Measurements from ENCODE around the gene RXRG.
"Not testable (repeated sequence)": the region's sequence is repeated elsewhere in the genome, so short reads cannot be mapped to it uniquely, and the experiment has no call there.

Gene RXRG

DNA sequence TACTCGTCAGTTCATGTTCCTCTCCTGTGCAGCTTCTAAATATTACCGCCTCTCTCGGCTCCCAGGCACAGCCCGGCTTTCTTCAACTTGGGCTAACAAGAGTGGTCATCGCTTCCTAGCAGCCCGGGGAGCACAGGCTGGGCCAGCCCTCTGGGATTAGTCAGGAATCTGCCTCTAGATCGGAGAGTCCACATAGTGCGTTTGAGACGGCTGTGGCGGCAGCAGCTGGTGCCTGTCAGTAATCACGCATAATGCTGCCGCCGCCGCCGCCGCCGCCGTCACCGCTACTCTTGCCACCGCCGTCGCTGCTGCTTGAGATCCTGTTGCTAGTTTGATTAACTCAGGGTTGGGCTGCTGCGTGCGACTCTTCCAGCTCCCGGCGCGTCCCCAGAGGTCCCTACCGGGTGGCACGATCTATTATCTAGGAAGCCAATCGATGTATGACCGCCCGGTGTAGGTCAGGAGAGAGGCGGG, at the start of gene RXRG:
Gene RXRG, minus strand, starts transcription at position 230 of the 474 bp plus-strand sequence. CDS start 233 bp downstream, outside the sequence.
- DNase-seq (ENCODE audit: low spot score) = no peak

DNA sequence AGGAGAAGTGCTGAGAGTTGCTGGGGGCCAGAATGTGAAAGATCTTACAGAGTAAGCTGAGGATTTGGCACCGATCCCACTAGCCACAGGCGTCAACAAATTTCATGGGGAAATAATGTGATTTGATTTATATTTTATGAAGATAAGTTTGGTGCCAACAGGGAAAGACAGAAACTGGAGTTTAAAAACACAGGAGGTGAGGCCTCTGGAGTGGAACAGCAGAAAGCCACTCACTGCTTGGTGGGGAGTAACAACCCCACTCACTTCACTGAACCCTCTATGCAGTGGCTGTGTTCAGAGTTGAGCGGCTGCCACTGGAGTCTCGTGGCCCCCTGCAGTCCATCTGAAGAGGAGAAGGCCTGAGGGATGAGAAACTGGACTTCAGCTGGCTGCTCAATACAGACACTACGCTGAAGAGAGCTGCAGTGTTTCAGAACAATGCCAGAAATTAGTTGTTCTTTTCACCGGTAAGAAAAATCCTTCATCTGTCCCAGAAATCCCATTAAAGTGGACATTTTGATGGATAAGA, 48.0 kb upstream of the RXRG start:
- DNase-seq (ENCODE audit: low spot score) = no peak

DNA sequence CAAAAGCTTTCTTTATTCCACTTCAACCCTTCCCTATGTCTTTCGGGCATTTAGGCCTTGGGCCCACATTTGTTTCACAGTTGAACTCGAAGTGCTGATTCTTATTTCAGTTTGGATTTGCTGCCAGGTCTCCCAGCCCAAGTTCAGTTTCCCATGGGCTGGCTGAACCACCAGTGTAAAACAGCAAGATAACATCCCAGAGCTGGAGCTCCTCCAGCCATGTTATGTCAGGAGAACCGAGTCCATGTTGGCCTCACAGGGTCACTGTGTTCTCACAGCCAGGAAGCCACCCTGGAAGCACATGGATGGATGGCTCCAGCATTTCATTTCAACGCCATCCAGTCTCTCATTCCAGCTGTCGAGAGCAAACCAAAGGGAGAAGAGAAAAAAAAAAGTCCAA, 45.2 kb upstream of the RXRG start:
- no peak for DNase-seq (ENCODE audit: low spot score)

DNA sequence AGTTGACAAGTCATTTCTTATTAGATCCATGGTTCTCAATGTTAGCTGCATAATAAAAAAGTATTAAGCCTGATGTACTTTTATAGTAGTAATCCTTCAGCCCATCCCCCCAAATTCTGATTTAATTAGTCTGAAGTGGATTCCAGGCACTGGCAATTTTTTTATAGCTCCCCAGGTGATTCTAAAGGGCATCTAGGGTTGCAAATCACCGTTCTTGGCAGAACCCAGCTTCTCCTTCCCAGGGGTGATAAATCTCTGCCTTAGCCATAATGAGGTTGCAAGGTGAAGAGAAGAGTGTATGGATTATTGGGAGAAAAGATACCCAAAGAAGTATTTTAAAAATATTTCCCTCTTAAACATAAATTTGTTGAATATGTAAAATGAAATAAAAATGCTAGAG, 43.0 kb upstream of the RXRG start:
- no peak for DNase-seq (ENCODE audit: low spot score)

DNA sequence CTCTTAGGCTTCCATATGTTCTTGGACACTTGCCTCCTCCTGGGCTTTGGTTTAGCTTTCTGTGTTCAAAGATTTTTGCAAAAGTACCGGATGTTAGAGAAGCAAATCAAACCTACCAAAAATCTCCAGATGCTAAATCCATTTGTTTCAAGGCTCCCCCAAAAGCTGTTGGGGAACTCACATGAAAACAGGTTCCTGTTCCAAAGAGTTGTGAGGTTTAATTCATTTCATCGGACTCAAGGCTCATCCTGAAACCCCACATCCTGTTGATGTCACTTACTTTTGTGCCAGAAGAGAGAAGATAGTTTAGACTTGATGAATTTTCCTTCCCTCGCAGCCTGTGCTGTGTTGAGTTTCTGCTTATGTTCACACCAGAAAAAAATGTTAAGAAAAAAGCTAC, 41.7 kb upstream of the RXRG start:
- DNase-seq (ENCODE audit: low spot score) = no peak

DNA sequence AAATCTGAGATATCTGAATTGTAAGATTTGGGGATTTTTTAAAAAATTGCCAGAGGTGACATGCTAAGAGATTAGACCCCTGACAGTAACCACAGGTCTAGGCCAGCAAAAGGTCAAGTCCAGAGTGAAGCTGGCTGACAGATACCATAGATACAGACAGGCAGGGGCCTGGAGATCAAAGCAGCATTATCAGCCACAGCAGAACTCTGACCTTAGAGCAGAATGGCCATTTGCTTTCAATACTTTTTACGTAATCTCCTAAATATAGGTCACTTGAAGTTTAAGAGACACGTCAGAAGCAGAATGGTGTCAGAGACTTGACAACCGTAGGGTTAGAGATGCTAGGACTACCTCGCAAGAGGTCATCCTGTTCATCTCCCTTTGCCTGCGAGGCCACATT, 40.8 kb upstream of the RXRG start:
- DNase-seq (ENCODE audit: low spot score) = no peak

DNA sequence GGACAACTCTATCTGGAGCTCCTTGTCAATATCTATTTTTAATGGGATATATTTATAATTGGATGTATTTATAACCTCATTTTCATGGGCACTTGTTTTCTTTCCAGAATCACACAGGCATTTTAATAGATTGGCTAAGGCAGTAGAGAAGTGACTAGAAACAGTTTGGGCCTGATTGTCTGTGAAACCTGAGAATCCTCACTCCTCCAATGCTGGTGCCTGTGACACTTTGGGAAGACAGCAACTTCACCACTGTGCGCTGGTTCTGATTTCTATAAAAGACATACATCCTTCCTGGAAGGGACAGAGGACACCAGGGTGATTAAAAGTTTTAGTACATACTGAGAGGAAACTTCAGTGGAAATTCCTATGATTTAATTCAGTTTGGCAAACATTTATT, 39.6 kb upstream of the RXRG start:
- no peak for DNase-seq (ENCODE audit: low spot score)

DNA sequence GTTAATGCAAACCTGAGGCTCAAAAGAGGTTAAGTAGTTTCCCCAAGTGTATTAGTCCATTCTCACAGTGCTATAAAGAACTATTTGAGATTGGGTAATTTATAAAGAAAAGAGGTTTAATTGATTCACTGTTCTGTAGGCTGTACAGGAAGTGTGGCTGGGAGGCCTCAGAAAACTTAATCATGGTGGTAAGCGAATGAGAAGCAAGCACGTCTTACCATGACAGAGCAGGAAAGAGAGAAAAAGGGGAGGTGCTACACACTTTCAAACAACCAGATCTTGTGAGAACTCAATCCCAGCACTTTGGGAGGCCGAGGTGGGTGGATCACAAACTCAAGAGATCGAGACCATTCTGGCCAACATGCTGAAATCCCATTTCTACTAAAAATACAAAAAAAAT, 38.5 kb upstream of the RXRG start:
- DNase-seq (ENCODE audit: low spot score) = no peak

DNA sequence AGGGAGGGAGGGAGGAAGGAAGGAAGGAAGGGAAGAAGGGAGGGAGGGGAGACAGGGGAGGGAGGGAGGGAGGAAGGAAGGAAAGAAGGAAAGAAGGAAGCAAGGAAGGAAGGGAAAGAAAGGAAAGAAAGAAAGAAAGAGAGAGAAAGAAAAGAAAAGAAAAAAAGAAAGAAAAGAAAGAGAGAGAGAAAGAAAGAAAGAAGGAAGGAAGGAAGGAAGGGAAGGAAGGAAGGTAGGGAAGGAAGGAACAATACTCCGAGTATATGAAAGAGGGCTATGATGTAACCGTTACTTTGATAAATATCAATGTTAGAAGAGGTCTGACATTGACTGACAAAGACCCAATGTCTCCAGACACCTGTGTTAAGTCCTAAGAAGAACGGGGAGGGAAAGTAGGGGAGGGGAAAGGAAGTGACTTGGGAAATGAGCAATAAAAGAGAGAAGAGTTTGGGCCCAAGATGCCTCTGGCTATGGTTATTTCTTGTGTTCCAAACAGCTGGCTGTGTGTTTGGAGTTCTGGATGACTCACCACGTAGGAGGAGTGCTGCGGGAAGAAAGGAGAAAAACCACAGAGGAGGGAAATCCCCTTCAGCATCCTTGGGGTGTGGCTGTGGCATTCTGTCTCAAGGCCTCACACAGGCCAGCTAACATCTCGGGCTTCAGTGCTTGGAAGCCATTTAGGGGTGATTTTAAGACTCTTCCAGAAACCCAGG, 37.0 kb upstream of the RXRG start:
- DNase-seq (ENCODE audit: low spot score) = peak; percentile 26

DNA sequence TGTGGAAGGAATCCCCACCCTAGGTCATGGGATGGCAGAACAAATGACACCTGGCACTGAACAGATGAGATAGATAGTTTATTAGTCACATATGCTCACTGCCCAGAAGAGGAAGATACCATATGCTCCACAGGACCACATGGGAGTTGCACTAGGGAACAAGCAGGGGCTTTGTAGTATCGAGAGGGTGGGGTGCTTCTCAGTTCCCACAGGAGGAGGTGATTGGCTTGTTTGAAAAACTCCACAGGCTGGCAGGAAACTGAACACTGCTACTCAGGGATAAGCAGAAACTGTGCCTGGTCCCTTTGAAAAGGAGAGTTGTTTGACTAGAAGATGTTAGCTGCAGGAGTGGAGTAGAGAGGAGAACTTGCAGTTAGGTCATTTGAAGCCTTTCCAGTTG, 31.9 kb upstream of the RXRG start:
- DNase-seq (ENCODE audit: low spot score) = no peak

DNA sequence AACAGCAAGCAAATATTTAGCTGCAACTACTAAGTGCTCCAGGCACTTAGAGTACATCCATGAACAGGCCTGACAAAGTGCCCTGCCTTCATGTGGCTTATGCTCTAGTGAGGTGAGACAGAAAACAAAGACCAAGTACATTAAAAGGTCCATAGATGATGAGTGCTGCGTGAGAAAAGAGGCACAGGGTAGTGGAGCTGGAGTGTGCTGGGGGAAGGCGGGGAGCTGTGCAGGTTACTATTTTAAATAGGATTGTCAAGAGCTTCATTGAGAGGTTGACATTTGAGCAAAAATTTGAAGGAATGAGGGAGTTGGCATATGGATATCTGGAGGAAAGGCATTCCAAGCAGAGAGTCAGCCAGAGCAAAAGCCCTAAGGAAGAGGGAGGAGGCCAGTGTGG, 29.3 kb upstream of the RXRG start:
- no peak for DNase-seq (ENCODE audit: low spot score)

DNA sequence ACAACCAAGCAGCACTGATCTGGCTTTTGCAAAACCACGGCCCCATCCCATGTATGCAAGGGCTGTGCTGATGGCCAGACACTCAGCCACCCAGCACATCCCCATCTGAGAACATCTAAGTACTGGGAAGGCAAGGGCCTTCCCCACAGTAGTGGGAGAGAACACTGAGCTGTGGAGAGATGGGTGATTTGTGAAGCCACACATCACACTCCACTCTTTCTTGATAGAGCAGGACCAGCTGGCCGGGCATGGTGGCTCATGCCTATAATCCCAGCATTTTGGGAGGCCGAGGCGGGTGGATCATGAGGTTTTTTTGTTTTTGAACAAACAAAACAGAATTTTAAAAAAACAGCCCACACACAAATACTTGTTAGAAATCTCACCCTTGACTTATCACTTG, 28.2 kb upstream of the RXRG start:
- DNase-seq (ENCODE audit: low spot score) = no peak

DNA sequence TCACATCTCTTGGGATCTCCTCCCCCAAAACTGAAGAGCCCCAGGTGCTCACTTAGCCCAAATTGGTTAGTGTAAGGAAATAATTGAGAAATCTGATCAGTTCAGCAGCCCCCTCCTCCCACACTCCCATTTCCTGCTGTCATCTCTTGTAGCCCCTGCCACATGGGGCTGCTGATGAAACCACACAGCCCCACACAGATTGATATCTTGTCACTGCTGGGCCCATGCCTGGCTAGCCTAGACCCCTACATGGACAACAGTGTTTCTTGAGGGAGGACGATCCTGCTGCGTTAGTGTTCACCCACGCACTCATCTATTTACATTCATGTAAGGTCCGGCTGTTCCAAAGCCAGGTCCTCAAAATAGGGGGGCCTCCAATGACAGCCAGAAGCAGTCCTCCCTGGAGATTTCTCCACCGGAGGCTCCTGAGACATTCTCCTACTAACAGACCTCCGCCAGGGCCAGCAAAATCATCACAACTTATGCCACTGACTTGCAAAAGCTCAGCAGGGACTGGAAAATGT, 23.9 kb upstream of the RXRG start:
- DNase-seq (ENCODE audit: low spot score) = no peak

DNA sequence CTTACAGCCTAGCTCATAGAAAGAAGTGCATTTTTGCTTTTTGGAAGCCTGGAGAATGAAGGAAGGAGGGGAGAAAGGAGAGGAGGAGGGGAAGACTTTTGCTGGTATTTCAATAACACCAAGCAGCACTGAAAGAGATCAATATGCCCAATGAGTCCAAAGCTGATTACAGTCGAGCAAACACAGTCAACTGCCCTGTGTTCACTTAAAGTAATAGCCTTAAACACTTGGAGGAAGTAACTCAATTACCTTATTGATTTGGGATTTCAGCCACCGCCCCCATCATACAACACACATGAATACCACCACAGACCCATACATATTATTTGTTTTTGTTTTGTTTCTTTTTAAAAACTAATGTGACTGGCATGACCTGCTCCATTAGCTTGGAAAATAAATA, 23.3 kb upstream of the RXRG start:
- DNase-seq (ENCODE audit: low spot score) = no peak

DNA sequence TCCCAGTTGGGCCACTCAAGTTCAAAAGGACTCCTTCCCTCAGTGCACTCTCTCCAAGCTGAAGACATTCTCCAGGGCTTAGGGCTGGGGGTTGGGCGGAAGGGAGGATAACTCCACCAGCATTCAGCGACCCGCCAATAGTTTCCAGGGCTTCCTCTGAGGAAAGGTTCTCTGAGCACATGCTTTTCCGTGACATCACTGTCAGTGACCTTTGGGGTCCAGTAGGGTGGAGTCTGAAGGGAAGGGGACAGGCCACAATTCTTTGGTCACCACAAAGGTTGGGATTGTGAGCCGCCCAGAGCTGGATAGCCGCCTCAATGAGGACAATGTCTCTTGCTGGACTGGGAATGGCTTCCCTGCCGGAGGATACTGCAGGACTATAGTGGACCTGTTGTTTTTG, 22.8 kb upstream of the RXRG start:
- no peak for DNase-seq (ENCODE audit: low spot score)

DNA sequence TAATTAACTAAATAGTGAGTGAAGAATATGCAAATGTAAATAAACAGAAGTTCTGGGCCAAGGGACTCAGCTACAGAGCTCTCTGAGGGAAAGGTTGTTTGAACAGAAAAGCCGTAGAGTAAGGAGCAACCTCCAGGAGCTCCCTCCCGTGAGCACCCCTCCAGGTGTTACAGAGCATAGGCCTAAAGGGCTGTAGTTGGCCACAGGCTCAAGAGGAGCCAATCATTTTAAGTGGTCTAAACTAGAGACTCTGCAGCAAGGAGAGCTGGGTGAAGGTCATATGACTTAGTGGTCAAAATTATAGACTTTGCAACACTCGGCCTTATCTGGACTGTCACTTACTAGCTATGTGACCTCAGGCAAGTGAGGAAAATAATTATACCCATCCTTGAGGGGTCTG, 19.1 kb upstream of the RXRG start:
- no peak for DNase-seq (ENCODE audit: low spot score)

DNA sequence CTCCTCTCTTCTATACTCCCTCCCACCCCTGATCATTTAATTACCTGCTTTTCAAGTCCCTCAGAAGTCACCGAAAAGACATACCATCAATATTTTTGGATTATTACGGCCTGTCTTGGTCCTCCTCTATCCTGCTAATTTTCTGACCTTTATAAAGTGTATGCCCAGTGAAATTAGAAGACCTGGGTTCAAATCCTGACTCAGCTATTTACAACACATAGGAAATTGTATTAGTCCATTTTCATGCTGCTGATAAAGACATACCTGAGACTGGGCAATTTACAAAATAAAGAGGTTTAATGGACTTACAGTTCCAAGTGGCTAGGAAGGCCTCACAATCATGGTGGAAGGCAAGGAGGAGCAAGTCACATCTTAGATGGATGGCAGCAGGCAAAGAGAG, 14.8 kb upstream of the RXRG start:
- not testable (repeated sequence) for DNase-seq (ENCODE audit: low spot score)

DNA sequence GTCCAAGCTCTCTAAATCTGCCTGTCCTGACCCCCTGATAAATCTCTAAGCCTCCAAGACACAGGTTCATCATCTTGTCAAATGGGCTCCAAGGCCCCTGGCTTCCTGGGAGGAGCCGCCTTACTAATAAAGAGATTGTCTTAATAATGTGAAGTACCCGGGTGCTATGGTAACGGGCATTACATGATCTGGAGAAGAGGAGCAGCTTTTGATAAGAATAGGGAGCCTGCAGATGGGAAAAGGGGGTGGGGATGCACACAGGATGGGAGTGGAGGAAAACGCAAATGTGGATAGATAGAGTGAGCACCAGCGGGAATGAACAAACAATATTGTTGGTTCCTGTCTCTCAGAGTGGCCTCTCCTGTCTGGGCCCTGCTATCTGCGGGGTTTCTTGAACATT, 11.9 kb upstream of the RXRG start:
- no peak for DNase-seq (ENCODE audit: low spot score)

DNA sequence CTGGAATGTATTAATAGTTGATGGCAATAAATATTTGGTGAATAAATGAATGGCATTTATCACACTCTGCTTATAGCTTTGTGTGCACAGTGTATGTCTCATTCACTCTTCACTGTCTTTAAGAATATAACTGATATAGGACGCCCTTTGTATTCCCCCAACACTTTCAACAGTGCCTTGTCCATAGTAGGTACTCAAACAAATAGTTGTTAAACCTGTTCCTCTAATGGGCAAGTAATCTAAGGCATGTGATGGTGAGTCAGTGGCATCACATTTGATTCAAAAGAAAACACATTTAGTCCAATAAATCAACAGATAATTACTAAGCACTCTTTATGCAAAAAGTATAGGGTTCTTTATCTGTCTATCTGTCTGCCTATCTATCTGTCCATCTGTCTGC, 11.2 kb upstream of the RXRG start:
- no peak for DNase-seq (ENCODE audit: low spot score)

DNA sequence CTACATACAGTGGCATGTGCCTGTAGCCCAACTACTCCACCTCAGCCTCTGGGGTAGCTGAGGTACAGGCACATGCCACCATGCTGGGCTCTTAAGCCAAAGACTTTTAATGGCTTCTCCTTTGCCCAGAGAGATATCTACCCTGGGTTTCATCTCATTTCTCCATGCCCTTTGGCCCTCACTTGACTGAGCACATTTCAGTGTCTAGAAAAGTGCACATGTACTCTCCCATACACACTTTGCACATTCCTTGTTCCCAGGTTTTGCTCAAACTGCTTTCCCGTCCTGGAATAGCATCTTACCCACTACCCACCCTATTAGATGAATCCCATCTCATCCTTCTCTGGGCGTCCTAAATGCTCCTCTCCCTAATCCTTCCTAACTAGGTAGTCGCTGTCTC, 10.2 kb upstream of the RXRG start:
- no peak for DNase-seq (ENCODE audit: low spot score)

DNA sequence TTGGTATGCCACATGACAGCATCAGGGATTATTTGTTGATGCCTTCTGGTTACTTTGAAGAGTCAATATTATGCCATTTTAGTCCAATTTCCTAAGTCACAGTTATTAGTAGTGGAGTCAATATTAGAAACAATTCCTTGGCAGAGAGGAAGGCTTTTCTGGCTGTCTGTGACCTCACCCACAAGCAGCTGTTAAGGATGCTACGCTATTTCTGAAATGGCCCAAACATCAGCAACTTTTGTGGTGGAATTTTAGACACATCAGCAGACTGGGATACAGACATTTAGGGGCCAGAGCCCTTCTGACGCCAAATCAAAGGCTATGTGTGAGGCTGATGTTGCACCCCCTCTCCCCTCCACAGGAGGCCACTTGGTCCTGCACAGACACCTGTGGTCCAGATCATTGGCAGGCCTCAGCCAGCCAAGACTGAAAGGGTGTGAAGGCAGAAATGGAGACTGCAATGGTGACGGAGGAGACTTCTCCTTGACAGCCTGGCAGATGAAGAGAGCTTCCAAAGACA, 9.2 kb upstream of the RXRG start:
- no peak for DNase-seq (ENCODE audit: low spot score)

DNA sequence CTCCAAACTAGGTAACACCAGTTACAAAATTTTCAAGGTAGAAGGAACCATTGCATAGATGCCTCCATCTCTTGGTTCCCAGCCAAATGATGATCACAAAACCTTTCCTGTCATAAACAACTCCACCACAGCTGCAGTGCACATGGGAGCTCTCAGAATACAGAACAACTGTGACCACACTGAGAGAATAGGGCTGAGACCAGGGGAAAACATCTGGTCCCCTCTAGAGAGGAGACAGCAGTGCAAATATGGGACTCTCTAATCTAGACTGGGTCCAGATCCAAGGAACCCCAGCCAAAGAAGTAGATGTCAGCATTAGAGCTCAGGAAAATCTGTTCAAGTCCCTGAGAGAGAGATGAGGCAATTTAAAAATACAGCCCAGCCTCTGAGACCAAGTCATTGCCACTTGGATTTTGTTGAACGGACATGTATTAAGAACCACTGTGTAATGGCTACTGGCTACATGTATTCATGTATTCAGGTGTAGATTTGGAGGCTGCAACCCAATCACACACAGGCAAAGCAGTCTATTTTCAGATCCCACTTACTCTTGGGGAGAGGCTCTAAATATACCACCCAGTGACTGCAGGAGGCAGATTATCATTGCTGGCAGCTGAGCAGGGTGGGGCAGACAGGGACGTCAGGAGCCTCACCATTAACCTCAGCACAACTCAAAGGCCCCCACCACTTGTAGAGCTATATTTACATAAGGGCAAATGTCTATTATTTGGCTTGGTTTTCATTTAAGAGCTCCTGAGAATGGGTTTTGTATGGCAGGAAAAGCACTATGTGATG, 7.6 kb upstream of the RXRG start:
- DNase-seq (ENCODE audit: low spot score) = no peak

DNA sequence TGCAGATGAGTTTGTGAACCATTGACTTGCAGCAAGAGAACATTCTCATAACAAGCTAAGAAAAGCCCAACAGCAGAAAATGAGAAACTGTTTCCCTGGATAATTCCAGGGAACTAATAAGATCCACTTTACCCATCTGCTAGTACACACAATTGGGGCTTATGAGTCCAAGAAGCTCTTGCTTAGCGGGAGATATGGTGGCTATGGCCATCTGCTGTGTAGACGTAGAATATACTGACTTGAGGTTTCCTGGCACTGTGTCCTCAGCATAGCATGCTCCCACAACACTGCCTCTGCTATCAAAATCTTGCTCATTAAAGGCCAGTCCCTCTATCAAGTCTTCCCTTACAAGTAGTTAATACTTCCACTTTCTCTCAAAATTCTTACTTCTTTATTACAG, 6.8 kb upstream of the RXRG start:
- no peak for DNase-seq (ENCODE audit: low spot score)
